Neural progenitor cell (in vitro differentiated cells): Measurements from ENCODE around the gene SNCAIP.

ENCODE experiments used
- EZH2 ChIP-seq: fragments of 200-600 bp; sonication (generic); IDR thresholded peaks from 2 replicates; pipeline ENCODE4 v1.6.1; 2017; ENCODE audit warnings: antibody characterized with exemption, mild to moderate bottlenecking, moderate library complexity
- TF ChIP-seq, protein P1 (sequence below): fragments of 200-600 bp; sonication (generic); IDR thresholded peaks from 2 replicates; pipeline ENCODE4 v1.5.1; 2017; ENCODE audit warnings: antibody characterized with exemption, mild to moderate bottlenecking

DNA sequence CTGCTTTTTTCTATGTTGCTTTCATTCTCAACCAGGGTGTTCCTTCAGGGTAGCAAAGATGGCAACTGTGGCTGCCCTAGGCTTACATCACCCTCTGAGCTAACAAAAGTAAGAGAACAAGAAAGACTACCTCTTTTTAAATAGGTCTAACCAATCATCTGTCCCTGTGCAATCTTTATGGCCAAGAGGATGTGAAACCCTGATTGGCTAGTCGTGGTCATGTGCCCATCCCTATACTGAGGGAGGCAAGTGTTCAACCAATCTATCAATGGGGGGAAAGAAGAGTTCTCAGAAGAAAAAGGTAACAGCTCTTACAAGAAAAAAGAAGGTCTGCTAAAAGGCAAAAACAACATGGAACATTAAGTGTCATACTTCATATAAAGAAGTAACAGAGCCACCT is 11.7 kb upstream of the SNCAIP start:
- TF ChIP-seq, protein P1, sequence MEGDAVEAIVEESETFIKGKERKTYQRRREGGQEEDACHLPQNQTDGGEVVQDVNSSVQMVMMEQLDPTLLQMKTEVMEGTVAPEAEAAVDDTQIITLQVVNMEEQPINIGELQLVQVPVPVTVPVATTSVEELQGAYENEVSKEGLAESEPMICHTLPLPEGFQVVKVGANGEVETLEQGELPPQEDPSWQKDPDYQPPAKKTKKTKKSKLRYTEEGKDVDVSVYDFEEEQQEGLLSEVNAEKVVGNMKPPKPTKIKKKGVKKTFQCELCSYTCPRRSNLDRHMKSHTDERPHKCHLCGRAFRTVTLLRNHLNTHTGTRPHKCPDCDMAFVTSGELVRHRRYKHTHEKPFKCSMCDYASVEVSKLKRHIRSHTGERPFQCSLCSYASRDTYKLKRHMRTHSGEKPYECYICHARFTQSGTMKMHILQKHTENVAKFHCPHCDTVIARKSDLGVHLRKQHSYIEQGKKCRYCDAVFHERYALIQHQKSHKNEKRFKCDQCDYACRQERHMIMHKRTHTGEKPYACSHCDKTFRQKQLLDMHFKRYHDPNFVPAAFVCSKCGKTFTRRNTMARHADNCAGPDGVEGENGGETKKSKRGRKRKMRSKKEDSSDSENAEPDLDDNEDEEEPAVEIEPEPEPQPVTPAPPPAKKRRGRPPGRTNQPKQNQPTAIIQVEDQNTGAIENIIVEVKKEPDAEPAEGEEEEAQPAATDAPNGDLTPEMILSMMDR, result no peak
- no peak for TF ChIP-seq EZH2
